Fibroblast of gingiva (primary cell): Measurements from ENCODE around the gene LILRA1.
"Not testable (repeated sequence)": the region's sequence is repeated elsewhere in the genome, so short reads cannot be mapped to it uniquely, and the experiment has no call there.

Experiments used
- DNase-seq: peaks from one replicate; pipeline ENCODE4 v3.0.0-alpha.2; 2011; ENCODE audit warnings: low read depth

Gene LILRA1

DNA sequence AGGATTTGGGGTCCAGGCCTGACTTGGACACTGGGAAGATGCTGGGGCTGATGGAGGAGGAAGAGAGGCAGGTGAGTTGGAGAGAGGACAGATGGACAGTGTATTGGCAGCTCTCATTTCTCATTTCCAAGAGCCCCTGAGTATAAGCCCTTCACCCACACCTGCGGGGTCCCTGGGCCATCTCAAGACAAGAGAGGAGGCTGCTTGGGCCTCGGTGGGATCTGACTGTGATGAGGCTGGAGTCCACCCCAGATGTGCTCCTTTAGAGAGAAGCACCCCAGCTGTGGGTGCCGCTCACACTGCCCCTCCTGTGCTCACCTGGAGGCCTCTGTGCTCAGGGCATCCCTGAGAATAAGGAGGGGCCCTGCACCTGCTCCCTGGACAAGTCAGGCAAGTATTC lies 16.1 kb upstream of the LILRA1 start:
- no peak for DNase-seq

DNA sequence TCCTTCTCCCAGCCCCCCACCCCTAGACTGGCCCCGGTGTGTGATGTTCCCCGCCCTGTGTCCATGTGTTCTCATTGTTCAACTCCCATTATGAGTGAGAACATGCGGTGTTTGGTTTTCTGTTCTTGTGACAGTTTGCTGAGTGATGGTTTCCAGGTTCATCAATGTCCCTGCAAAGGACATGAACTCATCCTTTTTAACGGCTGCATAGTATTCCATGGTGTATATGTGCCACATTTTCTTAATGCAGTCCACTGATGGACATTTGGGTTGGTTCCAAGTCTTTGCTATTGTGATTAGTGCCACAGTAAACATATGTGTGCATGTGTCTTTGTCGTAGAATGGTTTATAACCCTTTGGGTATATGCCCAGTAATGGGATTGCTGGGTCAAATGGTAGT lies 15.2 kb upstream of the LILRA1 start:
- DNase-seq = not testable (repeated sequence)

DNA sequence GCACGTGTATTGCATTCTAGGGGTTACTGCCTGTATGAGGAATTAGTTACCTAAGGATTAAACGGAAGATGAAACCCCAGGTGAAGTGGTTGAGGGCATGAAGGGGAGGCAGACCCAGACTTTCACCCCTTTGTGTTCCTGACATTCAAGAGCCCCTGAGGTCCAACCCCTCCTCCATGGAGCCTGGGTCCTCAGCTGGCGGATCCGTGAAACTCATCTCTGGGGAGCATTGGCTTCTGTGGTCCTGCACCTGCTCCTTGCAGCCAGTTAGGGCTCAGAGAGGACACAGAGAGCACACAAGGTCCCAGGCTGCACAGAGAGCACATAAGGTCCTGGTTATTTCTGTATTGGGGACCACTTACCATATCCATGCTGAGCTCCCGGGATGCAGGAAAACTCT lies 7.0 kb upstream of the LILRA1 start:
- no peak for DNase-seq

DNA sequence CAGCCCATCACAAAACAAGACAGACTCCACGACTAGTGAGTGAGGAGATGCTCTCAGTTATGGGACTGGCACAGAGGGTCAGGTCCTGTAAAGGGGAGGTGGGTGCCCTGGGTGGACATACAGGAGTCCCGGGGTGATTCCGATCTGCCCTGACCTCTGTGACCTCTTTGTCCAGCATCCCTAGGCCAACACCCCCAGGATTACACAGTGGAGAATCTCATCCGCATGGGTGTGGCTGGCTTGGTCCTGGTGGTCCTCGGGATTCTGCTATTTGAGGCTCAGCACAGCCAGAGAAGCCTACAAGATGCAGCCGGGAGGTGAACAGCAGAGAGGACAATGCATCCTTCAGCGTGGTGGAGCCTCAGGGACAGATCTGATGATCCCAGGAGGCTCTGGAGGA lies 6.4 kb upstream of the LILRA1 start:
- no peak for DNase-seq

DNA sequence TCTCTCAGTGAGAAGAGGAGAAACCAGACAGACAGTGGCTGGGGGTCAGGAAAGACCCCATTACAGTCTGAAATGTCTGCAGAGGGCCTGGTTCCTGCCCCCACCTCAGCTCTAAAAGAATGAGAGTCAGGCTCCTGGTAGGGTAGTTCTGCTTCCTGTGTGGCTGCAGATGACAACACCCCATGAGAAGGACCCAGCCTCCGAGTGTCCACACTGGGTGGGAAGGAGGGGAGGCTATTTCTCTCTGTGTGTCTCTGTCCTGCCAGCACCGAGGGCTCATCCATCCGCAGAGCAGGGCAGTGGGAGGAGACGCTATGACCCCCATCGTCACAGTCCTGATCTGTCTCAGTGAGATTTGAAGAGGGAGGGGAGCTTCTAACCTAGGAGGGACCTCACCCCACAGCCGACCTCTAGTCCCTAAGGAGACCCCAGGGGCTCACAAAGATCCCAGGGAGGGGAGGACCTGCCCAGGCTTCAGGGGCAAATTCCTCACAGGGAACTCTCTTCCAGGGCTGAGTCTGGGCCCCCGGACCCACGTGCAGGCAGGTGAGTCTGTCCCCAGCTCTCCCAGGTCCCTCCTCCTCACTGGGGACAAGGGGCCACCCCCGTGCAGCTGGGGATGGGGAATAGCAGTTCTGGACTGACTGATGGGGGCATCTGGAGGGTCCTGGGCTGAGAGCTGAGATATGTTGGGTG lies 647 bp downstream of the LILRA1 start:
- DNase-seq = not testable (repeated sequence)

DNA sequence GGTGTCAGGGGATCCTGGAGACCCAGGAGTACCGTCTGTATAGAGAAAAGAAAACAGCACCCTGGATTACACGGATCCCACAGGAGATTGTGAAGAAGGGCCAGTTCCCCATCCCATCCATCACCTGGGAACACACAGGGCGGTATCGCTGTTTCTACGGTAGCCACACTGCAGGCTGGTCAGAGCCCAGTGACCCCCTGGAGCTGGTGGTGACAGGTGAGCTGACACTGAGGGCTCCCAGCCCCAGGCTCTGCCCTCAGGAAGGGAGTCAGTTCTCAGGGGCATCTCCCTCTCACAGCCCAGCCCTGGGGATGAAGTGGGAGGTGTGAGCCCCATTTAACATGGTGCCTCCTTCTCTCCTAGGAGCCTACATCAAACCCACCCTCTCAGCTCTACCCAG lies 1.3 kb downstream of the LILRA1 start:
- DNase-seq = no peak

DNA sequence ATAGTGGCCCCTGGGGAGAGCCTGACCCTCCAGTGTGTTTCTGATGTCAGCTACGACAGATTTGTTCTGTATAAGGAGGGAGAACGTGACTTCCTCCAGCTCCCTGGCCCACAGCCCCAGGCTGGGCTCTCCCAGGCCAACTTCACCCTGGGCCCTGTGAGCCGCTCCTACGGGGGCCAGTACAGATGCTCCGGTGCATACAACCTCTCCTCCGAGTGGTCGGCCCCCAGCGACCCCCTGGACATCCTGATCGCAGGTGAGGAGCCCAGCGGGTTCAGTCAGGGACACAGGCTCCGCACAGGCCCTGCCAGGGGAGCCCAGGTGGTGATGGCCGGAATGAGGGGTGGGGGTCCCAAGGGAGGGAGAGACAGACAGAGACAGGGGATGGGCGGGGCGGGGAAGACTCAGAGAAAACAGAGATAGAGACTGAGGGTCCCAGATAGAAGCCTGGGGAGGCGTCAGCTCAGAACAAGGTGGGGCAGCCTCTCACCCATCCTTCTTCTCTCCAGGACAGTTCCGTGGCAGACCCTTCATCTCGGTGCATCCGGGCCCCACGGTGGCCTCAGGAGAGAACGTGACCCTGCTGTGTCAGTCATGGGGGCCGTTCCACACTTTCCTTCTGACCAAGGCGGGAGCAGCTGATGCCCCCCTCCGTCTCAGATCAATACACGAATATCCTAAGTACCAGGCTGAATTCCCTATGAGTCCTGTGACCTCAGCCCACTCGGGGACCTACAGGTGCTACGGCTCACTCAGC lies 2.4 kb downstream of the LILRA1 start:
- not testable (repeated sequence) for DNase-seq

DNA sequence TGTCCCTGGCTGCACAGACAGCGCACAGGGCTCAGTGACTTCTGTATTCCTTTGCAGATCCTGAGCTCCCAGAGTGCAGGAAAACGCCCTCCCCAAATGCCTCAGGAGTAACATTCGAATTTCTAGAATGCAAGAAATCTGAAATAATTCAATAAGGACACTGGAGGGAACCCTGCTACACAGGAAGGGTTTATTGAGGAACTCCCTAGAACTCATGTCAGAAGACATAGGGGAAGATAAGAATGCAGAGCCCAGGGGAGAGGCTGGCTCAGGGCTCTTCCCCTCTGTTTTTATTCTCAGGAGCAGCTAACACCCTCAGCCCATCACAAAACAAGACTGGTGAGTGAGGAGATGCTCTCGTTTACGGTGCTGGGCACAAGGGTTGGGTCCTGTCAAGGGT lies 6.8 kb downstream of the LILRA1 start:
- DNase-seq = no peak

DNA sequence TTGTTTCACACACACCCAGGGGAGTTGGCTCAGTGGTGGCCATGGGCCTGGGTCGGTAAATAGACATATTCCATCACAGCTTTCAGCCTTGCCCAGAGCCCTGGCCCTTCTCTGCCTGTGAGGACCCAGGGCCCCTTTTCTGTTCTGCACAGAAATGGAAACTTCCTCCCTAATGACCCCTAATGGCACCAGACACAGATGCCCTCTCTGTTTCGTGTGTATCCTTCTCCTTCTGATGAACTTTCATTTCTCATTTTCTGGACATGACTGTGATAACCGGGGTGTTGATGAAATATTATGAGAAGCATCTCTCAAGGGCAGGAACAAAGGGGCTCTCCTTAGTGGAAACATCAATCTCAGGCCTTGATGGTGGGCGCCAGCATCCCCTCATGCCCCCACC lies 12.8 kb downstream of the LILRA1 start:
- no peak for DNase-seq

DNA sequence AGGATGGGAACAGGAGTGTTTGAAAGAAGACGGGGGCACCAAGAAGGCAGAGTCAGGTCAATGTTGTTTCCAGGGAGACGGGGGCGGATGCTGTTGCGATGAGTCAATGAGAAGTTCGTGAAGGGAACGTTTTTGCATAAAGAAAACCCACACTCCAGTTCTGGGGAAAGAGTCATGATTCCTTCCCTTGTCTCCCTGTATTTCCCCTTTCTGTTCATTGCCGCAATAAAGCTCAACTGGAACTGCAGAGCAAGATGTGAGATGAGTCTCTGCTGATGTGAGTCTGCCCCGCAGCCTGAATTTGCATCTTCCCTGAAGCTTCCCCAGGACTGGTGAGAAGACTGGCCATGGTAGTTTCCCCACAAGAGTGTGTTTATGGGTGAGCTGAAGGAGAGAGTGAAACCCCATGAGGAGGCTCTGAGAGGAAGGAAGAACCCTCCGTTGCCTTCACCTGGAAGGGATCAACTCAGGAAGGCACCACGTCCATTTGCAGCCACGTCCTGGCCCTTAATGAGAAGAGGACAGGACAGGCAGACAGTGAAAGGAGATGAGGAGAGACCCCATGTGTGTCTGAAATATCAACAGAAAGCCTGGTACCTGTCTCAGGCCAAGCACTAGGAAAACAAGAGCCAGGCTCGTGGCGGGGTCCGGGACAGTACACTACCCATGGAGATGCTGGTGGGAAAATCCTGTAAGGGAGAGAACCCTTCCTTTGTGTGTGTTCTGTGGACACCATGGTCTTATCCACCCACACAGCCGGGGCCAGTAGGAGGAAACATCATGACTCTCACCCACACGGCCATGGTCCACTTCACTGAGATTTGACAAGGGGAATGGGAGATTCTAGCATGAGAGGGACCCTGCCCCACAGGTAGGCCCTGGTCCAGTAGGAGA lies 13.7 kb downstream of the LILRA1 start:
- DNase-seq = no peak

DNA sequence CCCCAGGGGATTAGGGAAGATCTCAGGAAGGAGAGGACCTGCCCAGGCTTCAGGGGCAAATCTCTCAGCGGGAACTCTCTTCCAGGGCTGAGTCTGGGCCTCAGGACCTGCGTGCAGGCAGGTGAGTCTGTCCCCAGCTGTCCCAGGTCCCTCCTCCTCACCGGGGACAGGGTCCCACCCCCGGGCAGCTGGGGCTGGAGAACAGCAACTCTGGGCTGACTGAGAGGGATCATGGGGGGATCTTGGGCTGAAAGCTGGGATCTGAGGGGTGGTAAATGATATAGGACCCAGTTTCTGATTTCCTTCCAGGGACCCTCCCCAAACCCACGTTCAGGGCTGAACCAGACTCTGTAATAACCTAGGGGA lies 14.3 kb downstream of the LILRA1 start:
- DNase-seq = no peak

DNA sequence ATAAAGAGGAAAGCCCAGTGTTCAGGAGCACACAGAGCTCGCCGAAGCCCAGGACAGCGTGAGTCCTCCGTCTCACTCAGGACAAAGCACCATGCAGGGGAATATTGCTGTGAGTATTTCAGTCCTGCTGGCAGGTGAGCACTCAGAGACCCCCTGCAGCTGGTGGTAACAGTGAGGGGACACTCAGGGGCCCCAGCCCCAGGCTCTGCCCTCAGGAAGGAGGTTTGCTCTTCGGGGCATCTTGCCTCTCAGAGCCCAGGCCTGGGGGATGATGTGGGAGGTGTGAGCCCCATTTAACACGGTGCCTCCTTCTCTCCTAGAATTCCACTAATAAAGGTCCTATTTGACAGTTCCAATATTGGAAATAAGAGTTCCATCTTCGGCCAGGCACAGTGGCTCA lies 14.8 kb downstream of the LILRA1 start:
- DNase-seq = no peak

DNA sequence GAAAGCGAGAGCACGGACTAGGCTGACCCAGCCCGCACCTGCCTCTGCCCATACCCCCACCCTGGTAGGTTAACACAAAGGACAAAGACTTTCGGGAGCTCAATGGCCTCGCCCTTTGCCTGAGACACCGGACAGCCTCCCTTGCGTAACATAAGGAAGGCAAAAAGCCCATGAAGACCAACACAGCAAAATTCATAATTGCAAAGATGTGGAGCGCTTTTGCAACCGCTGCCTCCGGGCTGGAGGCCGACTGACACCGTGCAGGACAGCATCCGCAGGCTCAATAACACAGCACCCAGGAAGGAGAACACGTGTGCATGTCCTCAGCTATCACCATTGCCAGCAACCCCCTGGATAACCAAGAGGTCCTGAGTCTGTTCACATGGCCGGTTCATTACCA lies 15.4 kb downstream of the LILRA1 start:
- no peak for DNase-seq

DNA sequence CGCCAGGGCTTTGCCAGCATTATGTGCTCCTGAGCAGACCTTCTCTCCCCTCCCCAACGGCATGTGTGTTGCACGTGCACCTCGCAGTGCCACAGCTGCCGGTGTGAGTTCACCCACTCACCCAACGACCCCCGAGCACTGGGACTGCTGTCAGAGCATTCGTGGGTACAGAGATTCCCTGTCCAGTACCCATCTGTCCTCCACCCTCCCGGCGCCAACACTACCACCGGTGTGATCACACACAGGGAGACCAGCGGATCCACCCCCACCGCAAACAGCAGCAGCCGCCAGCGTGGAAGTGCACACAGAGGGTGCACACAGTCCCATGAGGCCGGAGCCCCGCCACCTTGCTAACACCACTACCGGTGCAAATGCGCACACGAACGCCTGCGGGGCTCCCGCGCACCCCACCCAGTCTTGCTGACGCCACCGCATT lies 15.9 kb downstream of the LILRA1 start:
- DNase-seq = no peak

DNA sequence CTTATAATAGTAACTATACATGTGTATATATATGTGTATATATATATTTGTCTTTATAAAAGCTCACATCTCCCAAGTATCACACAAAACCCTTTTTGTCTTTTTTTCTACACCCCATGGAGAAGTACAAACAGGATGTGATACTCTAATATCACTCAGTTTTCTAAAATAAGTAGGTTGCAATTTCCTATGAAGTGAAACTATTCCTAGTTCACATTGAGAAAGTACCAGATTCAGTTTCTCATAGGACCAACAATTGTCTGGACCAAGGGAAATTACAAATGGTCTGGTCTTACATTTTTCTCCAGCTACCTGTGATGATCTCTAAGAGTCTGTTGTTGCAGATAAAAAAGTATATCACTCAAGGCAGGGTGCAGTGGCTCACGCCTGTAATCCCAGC lies 19.0 kb downstream of the LILRA1 start:
- no peak for DNase-seq

DNA sequence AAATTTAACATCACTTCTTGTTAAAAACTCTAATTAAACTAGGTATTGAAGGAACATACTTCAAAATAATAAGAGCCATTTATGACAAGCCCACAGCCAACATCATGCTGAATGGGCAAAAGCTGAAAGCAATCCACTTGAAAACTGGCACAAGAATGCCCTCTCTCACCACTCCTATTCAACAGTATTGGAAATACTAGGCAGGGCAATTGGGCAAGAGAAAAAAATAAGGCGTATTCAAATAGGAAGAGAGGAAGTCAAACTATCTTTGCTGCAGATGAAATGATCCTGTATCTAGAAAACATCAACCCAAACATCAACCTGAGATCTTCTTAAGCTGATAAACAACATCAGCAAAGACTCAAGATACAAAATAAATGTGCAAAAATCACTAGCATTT lies 21.3 kb downstream of the LILRA1 start:
- DNase-seq = no peak

DNA sequence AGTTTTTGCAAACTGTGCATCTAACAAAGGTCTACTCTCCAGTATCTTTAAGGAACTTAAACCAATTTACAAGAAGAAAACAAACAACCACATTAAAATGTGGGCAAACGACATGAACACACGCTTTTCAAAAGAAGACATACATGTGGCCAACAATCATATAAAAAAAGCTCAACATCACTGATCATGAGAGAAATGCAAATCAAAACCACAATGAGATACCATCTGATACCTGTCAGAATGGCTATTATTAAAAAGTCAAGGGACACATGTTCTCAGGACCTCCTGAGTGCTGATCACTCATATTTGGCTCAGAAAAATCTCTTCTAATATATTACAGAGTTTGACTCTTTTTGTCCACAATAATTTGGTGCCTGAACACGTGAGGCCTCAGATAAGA lies 22.6 kb downstream of the LILRA1 start:
- DNase-seq = no peak

DNA sequence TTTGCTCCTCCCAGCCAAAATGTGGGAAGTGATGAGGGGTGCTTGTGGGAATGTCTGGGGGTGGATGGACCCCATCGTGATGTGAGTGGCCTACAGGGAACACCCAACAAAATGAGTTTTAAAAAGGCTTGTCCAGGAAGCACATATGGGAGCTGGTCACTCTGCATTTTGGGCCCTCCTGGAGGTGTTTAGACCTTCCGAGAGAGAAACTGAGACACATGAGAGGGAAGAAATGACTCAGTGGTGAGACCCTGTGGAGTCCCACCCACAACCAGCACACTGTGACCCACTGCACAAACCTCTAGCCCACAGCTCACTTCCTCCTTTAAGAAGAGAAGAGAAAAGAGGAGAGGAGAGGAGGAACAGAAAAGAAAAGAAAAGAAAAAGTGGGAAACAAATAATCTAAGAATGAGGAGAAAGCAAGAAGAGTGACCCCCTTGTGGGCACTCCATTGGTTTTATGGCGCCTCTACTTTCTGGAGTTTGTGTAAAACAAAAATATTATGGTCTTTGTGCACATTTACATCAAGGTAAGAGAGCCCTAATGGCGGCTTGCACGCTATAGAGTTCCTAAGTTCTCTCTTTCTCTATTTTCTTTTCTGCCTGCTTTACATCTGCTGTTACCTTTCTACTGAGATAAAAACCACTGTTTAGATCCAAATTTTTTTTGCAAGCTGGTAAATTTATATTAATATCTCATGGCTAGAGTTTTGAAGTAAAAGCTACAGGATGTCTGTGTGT lies 23.6 kb downstream of the LILRA1 start:
- DNase-seq = no peak

DNA sequence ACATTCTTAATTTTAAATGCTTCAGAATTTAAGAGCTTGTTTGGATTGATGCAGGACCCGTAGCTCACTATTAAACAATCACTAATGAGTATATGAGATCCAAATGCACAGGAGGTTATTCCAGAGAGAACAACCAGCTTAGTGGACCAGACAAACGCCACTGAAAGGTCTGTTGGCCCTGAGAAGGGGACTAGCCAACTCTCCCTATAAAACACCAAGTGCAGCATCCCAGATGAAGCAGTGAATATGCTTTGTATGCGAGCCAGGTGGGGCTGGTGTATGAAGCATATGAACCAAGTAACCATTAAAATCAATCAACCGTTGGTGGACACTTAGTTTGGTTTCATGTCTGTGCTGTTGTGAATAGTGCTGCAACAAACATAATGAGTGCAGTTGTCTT lies 27.0 kb downstream of the LILRA1 start:
- no peak for DNase-seq

DNA sequence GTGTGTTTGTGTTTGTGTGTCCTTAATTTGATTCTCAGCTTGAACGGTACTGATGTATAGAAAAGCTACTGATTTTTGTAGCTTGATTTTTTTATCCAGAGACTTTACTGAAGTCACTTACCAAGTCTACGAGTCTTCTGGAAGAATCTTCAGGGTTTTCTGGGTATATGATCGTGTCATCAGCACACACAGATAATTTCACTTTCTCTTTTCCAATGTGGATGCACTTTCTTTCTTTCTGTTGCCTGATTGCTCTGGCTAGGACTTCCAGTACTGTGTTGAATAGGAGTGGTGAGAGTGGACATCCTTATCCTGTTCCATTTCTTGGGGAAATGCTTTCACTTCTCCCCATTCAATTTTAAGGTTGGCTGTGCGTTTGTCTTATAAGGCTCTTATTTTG lies 29.0 kb downstream of the LILRA1 start:
- DNase-seq = no peak

DNA sequence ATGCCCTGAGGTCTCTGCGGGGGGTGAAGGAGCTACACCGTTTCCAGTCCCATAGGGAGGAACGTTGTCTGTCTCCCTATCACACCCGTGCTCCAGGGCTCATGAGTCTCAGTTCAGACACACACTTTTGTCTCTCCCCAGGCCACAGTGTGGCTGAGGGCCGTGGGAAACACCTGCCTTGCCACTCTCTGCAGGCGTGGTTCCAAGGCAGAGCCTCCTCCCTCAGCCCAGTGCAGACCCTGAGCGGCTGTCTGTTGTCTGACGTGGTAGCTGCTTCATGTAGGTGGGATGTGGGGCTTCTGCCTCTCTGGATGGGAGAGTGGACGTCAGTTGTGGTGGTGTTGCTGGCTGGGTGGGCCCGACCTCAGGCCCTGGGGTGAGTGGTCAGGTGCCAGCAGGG lies 30.8 kb downstream of the LILRA1 start:
- not testable (repeated sequence) for DNase-seq
